ENCODE measurements around the gene LHFPL6. TPM values are rescaled to one million over a fixed set of nuclear protein-coding genes. Genes with fewer than 3 reads are reported as not detected.
A peak's percentile ranks its signal among the peaks of the same experiment; 100 is the strongest.

Gene LHFPL6
- total RNA-seq, 1 donor from 2014 or later: 3.0 TPM

DNA sequence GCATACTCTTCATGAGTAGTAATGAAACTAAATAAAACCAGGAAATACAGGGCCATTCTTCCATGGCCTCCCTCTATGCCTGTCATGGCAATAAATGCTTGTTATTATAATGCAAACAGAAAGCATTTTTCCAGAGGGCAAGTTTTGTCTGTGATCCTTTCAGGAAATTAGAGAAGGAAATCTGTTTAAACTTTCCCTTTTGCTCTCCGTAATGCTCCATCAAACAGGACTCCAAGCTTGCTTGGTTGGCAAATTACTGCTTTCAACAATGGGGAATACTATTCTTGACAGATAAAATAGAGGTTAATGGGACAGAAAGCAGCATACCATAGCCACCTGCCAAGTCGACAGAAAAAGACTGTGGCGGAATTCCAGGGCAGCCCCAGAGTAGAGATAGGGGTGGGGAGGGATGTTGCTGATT is 252.5 kb downstream of the LHFPL6 start:
- Histone ChIP-seq H3F3A (ENCODE audit: low read depth) (peaks cover 10% of the 10 kb centered on the region), H3K9me3 (ENCODE audit: low read depth) (no peaks in the 10 kb centered on the region), H3K36me3 (no peaks in the 10 kb centered on the region), H2AFZ (replicated peaks) (no peak overlapping the region), H3K79me2 (ENCODE audit: low read depth) (no peaks in the 10 kb centered on the region), H3K27me3 (peaks cover 58% of the 10 kb centered on the region), H3K4me1 (peaks cover 37% of the 10 kb centered on the region), H3K4me3 (no peak overlapping the region), H3K4me2 (peak overlapping the region; percentile 12), H4K20me1 (ENCODE audit: low read depth) (no peaks in the 10 kb centered on the region), H3K9ac (no peak overlapping the region), H3K27ac (no peak overlapping the region)
- Mint-ChIP-seq H3K27ac (no peak overlapping the region), H3K4me3 (no peak overlapping the region), H3K27me3 (ENCODE audit: insufficient read depth, low read depth) (peaks cover 4% of the 10 kb centered on the region), H3K9me3 (peaks cover 20% of the 10 kb centered on the region), H3K36me3 (peaks cover 24% of the 10 kb centered on the region), H3K4me1 (peaks cover 38% of the 10 kb centered on the region)
- TF ChIP-seq, protein P1, sequence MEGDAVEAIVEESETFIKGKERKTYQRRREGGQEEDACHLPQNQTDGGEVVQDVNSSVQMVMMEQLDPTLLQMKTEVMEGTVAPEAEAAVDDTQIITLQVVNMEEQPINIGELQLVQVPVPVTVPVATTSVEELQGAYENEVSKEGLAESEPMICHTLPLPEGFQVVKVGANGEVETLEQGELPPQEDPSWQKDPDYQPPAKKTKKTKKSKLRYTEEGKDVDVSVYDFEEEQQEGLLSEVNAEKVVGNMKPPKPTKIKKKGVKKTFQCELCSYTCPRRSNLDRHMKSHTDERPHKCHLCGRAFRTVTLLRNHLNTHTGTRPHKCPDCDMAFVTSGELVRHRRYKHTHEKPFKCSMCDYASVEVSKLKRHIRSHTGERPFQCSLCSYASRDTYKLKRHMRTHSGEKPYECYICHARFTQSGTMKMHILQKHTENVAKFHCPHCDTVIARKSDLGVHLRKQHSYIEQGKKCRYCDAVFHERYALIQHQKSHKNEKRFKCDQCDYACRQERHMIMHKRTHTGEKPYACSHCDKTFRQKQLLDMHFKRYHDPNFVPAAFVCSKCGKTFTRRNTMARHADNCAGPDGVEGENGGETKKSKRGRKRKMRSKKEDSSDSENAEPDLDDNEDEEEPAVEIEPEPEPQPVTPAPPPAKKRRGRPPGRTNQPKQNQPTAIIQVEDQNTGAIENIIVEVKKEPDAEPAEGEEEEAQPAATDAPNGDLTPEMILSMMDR (IDR thresholded peaks at IDR 0.05): no peak
- TF ChIP-seq EZH2 (IDR thresholded peaks at IDR 0.05) (no peak), EZH2phosphoT487 (IDR thresholded peaks at IDR 0.05) (no peak)
- peak; percentile 11 for DNase-seq (ENCODE audit: low spot score)

DNA sequence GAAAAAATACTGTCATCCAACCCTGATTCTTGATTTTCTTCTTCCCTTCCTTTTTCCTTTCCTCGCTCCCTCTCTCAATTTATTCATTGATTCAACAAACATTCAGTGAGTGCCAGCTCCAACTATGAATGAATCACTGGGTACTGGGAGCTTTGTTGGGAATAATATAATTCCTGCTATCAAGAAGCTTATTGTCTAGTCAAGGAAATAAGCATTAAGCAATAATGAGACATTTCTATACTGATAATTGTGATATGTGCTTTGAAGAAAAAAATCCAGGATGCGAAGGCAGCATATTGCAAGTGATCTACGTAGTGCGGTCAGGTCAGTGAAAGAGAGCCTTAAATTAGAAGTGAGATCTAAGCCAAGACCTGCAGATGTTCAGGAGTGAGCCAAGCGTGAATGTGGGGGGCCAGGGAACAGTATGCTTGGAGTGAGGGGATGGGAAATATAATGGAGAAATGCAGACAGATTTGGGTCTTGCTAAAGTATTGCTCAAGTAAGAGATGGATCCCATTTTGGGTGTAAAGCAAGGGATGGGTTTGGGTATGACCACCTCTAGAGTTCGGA is 253.5 kb downstream of the LHFPL6 start:
- peak overlapping the region; percentile 1 for H3K27ac Mint-ChIP-seq

DNA sequence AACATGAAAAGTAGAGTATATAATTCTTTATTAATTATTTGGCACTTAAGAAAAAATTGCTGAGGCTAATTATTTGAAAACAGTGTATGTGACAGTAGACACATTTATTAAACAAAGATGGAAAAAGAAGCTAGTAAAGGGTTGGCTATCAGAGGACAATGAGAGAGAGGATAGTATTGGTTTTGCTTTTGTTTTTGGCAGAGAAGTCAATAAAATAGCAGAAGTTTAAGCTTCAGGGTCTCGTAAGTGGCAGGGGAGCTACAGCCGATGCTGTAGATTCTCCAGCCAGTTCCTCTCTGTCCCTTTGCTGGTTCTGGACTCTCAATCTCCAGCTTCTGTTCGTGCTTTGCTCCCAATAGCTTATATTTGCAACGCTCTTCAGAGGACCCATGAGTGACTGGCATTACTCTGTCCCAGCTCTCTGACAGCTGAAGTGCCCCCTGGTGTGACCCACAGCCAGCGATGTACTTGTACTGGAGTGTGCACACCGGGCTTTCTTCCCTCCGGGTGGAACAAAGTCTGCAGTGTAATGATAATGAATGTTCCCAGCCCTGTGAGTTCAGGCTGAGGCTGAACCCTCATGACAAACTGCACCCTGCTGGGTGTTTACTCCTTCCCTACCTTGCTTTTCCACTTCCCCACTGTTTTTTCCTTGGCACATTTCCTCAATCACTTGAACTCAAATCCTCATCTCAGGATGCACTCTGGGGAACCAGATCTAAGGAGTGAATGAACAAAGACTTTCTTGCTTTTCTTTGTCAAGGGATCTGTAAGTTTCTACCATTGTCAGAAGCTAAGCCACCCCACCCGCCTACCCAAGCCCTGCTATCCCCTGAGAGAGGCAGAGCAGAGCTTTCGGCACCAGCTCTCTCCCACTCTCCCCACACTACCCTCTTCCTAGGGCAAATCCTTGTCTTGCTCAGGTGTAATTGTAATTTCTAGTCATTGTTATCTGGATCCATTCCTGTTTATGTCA is 254.8 kb downstream of the LHFPL6 start:
- peaks cover 38% of the 10 kb centered on the region for H3K4me1 Mint-ChIP-seq
- peaks cover 24% of the 10 kb centered on the region for H3K36me3 Mint-ChIP-seq
- H3K27ac ChIP-seq: no peak overlapping the region
- peaks cover 58% of the 10 kb centered on the region for H3K27me3 ChIP-seq
- peak; percentile 64 for DNase-seq (ENCODE audit: low spot score)
- no peak overlapping the region for H2AFZ ChIP-seq (replicated peaks)
- H3K9me3 Mint-ChIP-seq: peaks cover 2% of the 10 kb centered on the region
- H3K79me2 ChIP-seq (ENCODE audit: low read depth): no peaks in the 10 kb centered on the region
- H3K4me3 ChIP-seq: peak overlapping the region; percentile 13
- no peaks in the 10 kb centered on the region for H3K36me3 ChIP-seq
- H3K27me3 Mint-ChIP-seq (ENCODE audit: insufficient read depth, low read depth): peaks cover 4% of the 10 kb centered on the region
- H4K20me1 ChIP-seq (ENCODE audit: low read depth): no peaks in the 10 kb centered on the region
- peak overlapping the region; percentile 1 for H3K4me3 Mint-ChIP-seq
- peaks cover 37% of the 10 kb centered on the region for H3K4me1 ChIP-seq
- H3K9ac ChIP-seq: no peak overlapping the region
- TF ChIP-seq, protein P1 (IDR thresholded peaks at IDR 0.05): no peak
- TF ChIP-seq EZH2phosphoT487 (IDR thresholded peaks at IDR 0.05) (no peak), EZH2 (IDR thresholded peaks at IDR 0.05) (no peak)
- peak overlapping the region; percentile 65 for H3K27ac Mint-ChIP-seq
- H3F3A ChIP-seq (ENCODE audit: low read depth): peaks cover 10% of the 10 kb centered on the region
- H3K9me3 ChIP-seq (ENCODE audit: low read depth): no peaks in the 10 kb centered on the region
- H3K4me2 ChIP-seq: peak overlapping the region; percentile 70

More for the DNA sequence above, 253.5 kb downstream of the LHFPL6 start:
- Mint-ChIP-seq H3K36me3 (peaks cover 19% of the 10 kb centered on the region), H3K9me3 (peaks cover 10% of the 10 kb centered on the region), H3K4me1 (peaks cover 38% of the 10 kb centered on the region), H3K4me3 (no peak overlapping the region), H3K27me3 (ENCODE audit: insufficient read depth, low read depth) (peaks cover 4% of the 10 kb centered on the region)
- Histone ChIP-seq H3K79me2 (ENCODE audit: low read depth) (no peaks in the 10 kb centered on the region), H3K4me3 (no peak overlapping the region), H3K36me3 (no peaks in the 10 kb centered on the region), H3K4me1 (peaks cover 37% of the 10 kb centered on the region), H3K27ac (no peak overlapping the region), H3K9ac (no peak overlapping the region), H3K4me2 (no peak overlapping the region), H2AFZ (replicated peaks) (no peak overlapping the region), H4K20me1 (ENCODE audit: low read depth) (no peaks in the 10 kb centered on the region), H3F3A (ENCODE audit: low read depth) (peaks cover 10% of the 10 kb centered on the region), H3K27me3 (peaks cover 58% of the 10 kb centered on the region), H3K9me3 (ENCODE audit: low read depth) (no peaks in the 10 kb centered on the region)
- TF ChIP-seq EZH2 (IDR thresholded peaks at IDR 0.05) (no peak), EZH2phosphoT487 (IDR thresholded peaks at IDR 0.05) (no peak)
- TF ChIP-seq, protein P1 (IDR thresholded peaks at IDR 0.05): no peak
- no peak for DNase-seq (ENCODE audit: low spot score)
